GM23338 (cell line): ENCODE results near the gene MYO5B. TPM values are rescaled to one million over a fixed set of nuclear protein-coding genes. Genes with fewer than 3 reads are reported as not detected.

Experiments used
- ATAC-seq: fragments of 200-7000 bp; cut with Tn5 transposase; 3 replicates; pipeline ENCODE4 v1.9.1; 2020
- DNase-seq: peaks from one replicate; pipeline ENCODE4 v3.0.0-alpha.2; 2015; ENCODE audit warnings: low spot score
- H2AFZ ChIP-seq: fragments of 200-600 bp; sonication (generic); 2 replicates; pipeline ENCODE4 v1.8.0; 2016; ENCODE audit warnings: antibody characterized with exemption, mild to moderate bottlenecking, moderate library complexity
- H3F3A ChIP-seq: fragments of 200-600 bp; sonication (generic); replicated peaks from 2 replicates; pipeline ENCODE4 v1.8.0; 2017; ENCODE audit warnings: antibody characterized with exemption, mixed run types, low read depth
- H3K27ac ChIP-seq: fragments of 200-600 bp; sonication (generic); 2 replicates; pipeline ENCODE4 v1.6.1; 2016; ENCODE audit warnings: low read depth
- H3K27me3 ChIP-seq: fragments of 200-600 bp; sonication (generic); 2 replicates; pipeline ENCODE4 v1.8.0; 2016; ENCODE audit warnings: mild to moderate bottlenecking, mixed run types, moderate library complexity; ENCODE audit not compliant: insufficient read depth
- H3K36me3 ChIP-seq: fragments of 200-600 bp; sonication (generic); 2 replicates; pipeline ENCODE4 v1.8.0; 2016; ENCODE audit warnings: mild to moderate bottlenecking; ENCODE audit not compliant: insufficient read depth
- H3K4me1 ChIP-seq: fragments of 200-600 bp; sonication (generic); 2 replicates; pipeline ENCODE4 v1.8.0; 2016; ENCODE audit warnings: mild to moderate bottlenecking, moderate library complexity; ENCODE audit not compliant: insufficient read depth
- H3K4me2 ChIP-seq: fragments of 200-600 bp; sonication (generic); 2 replicates; pipeline ENCODE4 v1.7.1; 2017; ENCODE audit warnings: mixed run types
- H3K4me3 ChIP-seq: fragments of 200-600 bp; sonication (generic); 2 replicates; pipeline ENCODE4 v1.6.1; 2016; ENCODE audit warnings: mixed run types
- H3K79me2 ChIP-seq: fragments of 200-600 bp; sonication (generic); replicated peaks from 2 replicates; pipeline ENCODE4 v1.8.0; 2017; ENCODE audit warnings: mild to moderate bottlenecking; ENCODE audit not compliant: insufficient read depth
- H3K9me2 ChIP-seq: fragments of 200-600 bp; sonication (generic); 2 replicates; pipeline ENCODE4 v1.8.0; 2017; ENCODE audit not compliant: insufficient read depth
- H4K20me1 ChIP-seq: fragments of 200-600 bp; sonication (generic); replicated peaks from 2 replicates; pipeline ENCODE4 v1.8.0; 2017; ENCODE audit warnings: mild to moderate bottlenecking; ENCODE audit not compliant: insufficient read depth
- H3K27ac Mint-ChIP-seq: 2 replicates; pipeline ENCODE4 v1.8.0; 2020; ENCODE audit warnings: inconsistent platforms, mild to moderate bottlenecking, moderate library complexity, mixed read lengths
- H3K27me3 Mint-ChIP-seq: 3 replicates; pipeline ENCODE4 v1.8.0; 2022; ENCODE audit warnings: low read depth, mild to moderate bottlenecking, moderate library complexity, mixed read lengths, inconsistent platforms; ENCODE audit not compliant: insufficient read depth, poor library complexity
- H3K36me3 Mint-ChIP-seq: 3 replicates; pipeline ENCODE4 v1.8.0; 2021; ENCODE audit warnings: low read depth, mild to moderate bottlenecking, inconsistent platforms, moderate library complexity, mixed read lengths
- H3K4me1 Mint-ChIP-seq: 3 replicates; pipeline ENCODE4 v1.8.0; 2020; ENCODE audit warnings: mild to moderate bottlenecking, inconsistent platforms, mixed read lengths
- H3K4me3 Mint-ChIP-seq: 3 replicates; pipeline ENCODE4 v1.8.0; 2021; ENCODE audit warnings: moderate library complexity, mild to moderate bottlenecking, inconsistent platforms, mixed read lengths
- H3K9me3 Mint-ChIP-seq: 3 replicates; pipeline ENCODE4 v1.8.0; 2020; ENCODE audit warnings: moderate library complexity, mild to moderate bottlenecking, inconsistent platforms, mixed read lengths
- CREB1 ChIP-seq: fragments of 250-450 bp; sonication (Bioruptor Pico); IDR thresholded peaks from 2 replicates; pipeline ENCODE4 v1.5.0; 2020; ENCODE audit warnings: low read depth, mild to moderate bottlenecking, moderate library complexity
- CTCF ChIP-seq, 2 experiments: fragments of 200-600 bp in 1 of 2; sonication (generic) in 1 of 2; conservative IDR thresholded peaks; 2 replicates each; pipeline versions ENCODE4 v1.5.1 to v1.6.1; 2016 to 2017; ENCODE audit warnings: antibody characterized with exemption in 2 of 2, low read depth in 2 of 2, mild to moderate bottlenecking in 2 of 2, moderate library complexity in 1 of 2
- ETS1 ChIP-seq: IDR thresholded peaks from 2 replicates; pipeline ENCODE4 v1.6.1; 2016; ENCODE audit warnings: antibody characterized with exemption
- EZH2 ChIP-seq: fragments of 200-600 bp; sonication (generic); IDR thresholded peaks from one replicate; pipeline ENCODE4 v1.8.0; 2017; ENCODE audit warnings: antibody characterized with exemption, mild to moderate bottlenecking, low read depth; ENCODE audit not compliant: unreplicated experiment
- EZH2phosphoT487 ChIP-seq: fragments of 200-600 bp; sonication (generic); IDR thresholded peaks from one replicate; pipeline ENCODE4 v1.8.1; 2018; ENCODE audit warnings: antibody characterized with exemption; ENCODE audit not compliant: unreplicated experiment
- JUNB ChIP-seq: IDR thresholded peaks from one replicate; pipeline ENCODE4 v1.6.1; 2016; ENCODE audit warnings: antibody characterized with exemption; ENCODE audit not compliant: unreplicated experiment
- NANOG ChIP-seq: IDR thresholded peaks from 2 replicates; pipeline ENCODE4 v1.6.1; 2016; ENCODE audit warnings: antibody characterized with exemption, borderline replicate concordance
- POLR2AphosphoS5 ChIP-seq: IDR thresholded peaks from 2 replicates; pipeline ENCODE4 v1.6.1; 2016; ENCODE audit warnings: antibody characterized with exemption, low read depth
- STAT1 ChIP-seq: IDR thresholded peaks from one replicate; pipeline ENCODE4 v1.6.1; 2016; ENCODE audit warnings: antibody characterized with exemption; ENCODE audit not compliant: unreplicated experiment
- ZNF114 ChIP-seq: fragments of 250-450 bp; sonication (Bioruptor Pico); IDR thresholded peaks from 2 replicates; pipeline ENCODE4 v1.5.0; 2020; ENCODE audit warnings: mild to moderate bottlenecking, moderate library complexity
- ZNF331 ChIP-seq: fragments of 250-450 bp; sonication (Bioruptor Pico); IDR thresholded peaks from 2 replicates; pipeline ENCODE4 v1.5.0; 2020; ENCODE audit warnings: low read depth, mild to moderate bottlenecking, moderate library complexity
- ZNF462 ChIP-seq: fragments of 250-450 bp; sonication (Bioruptor Pico); IDR thresholded peaks from 2 replicates; pipeline ENCODE4 v1.5.0; 2020; ENCODE audit warnings: mild to moderate bottlenecking, moderate library complexity
- polyA plus RNA-seq: library from polyadenylated mRNA; unstranded; fragments of >200 nt; fragmentation: Nextera tagmentation; extraction: Ambion mirVana; gene quantifications from 2 replicates; pipeline ENCODE4 v1.2.1, GENCODE V29; 2016
- total RNA-seq: library from RNA; depleted of rRNA; stranded (reverse); fragments of >200 nt; shearing (Covaris generic); gene quantifications from 2 replicates; pipeline ENCODE4 v1.2.3, GENCODE V29; 2014

MYO5B gene
- total and polyA plus RNA-seq, 2 experiments from 2014 or later: 3.2 to 19.1 TPM

GRCh38 chr18:50091509-50092244 is 103.3 kb downstream of the MYO5B start (continued):
- TF ChIP-seq EZH2phosphoT487: no peak
- no peak for TF ChIP-seq CREB1
- no peak for TF ChIP-seq STAT1
- no peak for TF ChIP-seq ZNF331
- TF ChIP-seq EZH2: no peak
- TF ChIP-seq NANOG: no peak
- no peak for TF ChIP-seq CTCF (conservative IDR thresholded peaks at IDR 0.05; ENCODE audit: low read depth in 2 of 2)
- no peak for TF ChIP-seq JUNB
- no peak for TF ChIP-seq ETS1
- no peak for TF ChIP-seq ZNF114
- no peak for TF ChIP-seq POLR2AphosphoS5

DNA sequence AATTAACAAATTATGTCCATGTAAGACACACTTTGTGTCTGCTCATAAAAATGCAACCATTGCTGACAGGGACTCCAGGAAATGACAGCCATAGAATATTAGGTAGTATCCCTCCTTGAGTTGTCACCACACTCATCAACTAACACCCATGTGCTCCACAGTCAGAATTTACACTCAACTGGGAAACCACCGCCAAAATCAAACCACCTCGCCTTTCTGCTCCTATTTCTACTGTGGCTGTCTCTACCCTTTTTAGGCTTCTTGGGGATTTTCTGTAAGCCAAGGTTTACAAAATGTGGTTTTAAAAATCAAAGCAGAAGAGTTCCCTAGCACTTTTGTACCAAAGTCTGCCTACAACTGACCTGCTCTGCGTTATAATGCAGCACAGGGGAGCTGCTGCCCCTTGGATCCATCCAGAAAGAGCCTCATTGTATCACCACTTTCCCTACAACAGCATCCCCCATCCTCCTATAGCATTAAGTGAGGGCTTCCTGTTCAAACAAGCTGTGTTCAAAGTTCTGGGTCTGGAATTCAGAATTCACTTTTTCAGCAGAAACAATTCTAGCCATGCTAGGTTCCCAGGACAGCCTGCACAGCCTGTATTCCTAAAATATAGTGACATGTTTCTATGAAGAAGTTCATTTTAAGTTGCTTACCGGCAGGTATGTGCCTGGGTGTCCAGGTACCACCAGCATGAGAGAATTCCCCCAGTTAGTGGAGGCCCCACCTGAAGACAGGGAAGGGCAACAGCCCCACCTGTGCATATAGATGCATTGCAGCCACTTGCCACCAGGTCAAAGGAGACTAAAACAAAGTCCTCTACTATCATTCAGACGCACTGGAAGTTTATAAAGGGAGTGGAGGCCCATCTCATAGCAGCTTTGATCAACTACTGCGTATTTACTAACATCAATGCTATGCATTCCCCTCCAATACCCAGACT is 104.3 kb downstream of the MYO5B start:
- H3K79me2 ChIP-seq: no peaks in the 10 kb centered on the region
- peaks cover 6% of the 10 kb centered on the region for H3K27me3 Mint-ChIP-seq
- peaks cover 40% of the 10 kb centered on the region for H3K4me1 Mint-ChIP-seq
- no peaks in the 10 kb centered on the region for H3F3A ChIP-seq
- TF ChIP-seq ZNF462 (CRISPR knock-in tag): no peak
- TF ChIP-seq STAT1: no peak
- TF ChIP-seq CTCF (conservative IDR thresholded peaks at IDR 0.05; ENCODE audit: low read depth in 2 of 2): no peak
- no peak for TF ChIP-seq ZNF114
- no peak overlapping the region for H3K4me3 ChIP-seq
- no peak overlapping the region for H3K27ac Mint-ChIP-seq
- H3K27ac ChIP-seq: no peak overlapping the region
- no peaks in the 10 kb centered on the region for H3K36me3 ChIP-seq
- H3K4me2 ChIP-seq: peak overlapping the region; percentile 67
- no peak overlapping the region for H3K4me3 Mint-ChIP-seq
- no peak overlapping the region; the same call in 1 of the 2 replicates for H2AFZ ChIP-seq
- peak; percentile 23 for ATAC-seq
- H3K36me3 Mint-ChIP-seq: no peaks in the 10 kb centered on the region
- H3K9me2 ChIP-seq: peaks cover 4% of the 10 kb centered on the region; the same call in 1 of the 2 replicates
- DNase-seq: peak; percentile 14
- no peaks in the 10 kb centered on the region for H3K9me3 Mint-ChIP-seq
- no peaks in the 10 kb centered on the region for H4K20me1 ChIP-seq
- no peaks in the 10 kb centered on the region for H3K27me3 ChIP-seq
- H3K4me1 ChIP-seq: peaks cover 35% of the 10 kb centered on the region
